Measurements from ENCODE around the gene TMEM125.

Gene TMEM125

DNA sequence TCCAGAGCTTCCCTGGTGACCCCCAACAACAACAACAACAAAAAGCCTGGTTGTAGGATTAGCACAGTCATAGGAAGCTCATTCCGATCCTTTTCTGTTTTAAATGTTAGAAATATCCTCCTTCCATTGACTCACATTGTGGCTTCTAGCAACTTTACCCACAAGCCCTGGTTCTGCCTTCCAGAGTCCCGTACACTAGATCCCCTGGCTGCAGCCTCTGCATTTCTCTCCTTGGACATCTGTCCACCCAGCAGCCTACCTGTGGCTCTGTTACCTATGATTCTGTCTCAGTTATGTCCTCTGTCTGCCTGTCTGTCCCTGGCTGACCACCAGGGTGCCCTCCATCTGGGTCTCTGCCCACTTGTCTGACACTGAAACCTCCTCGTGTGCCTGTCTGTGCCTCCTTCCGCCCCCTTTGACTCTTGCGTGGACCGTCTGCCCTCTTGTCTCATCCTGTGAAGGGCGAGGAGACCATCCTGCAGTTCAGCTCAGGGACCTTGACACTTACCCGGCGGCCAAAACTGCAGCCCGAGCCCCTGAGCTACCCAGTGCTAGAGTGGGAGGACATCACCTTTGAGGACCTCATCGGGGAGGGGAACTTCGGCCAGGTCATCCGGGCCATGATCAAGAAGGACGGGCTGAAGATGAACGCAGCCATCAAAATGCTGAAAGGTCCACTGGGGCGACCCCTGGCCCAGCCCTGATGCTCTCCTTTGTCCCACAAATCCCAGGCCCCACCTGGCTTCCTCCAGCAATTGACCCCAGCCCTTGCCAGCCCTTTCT lies 47.1 kb downstream of the TMEM125 start:
- H4K20me1 ChIP-seq (ENCODE audit: insufficient read depth, low read length), result no peaks in the 10 kb centered on the region
- no peak overlapping the region for H2AFZ ChIP-seq (ENCODE audit: low read length)
- TF ChIP-seq CTCF (IDR thresholded peaks at IDR 0.05; ENCODE audit: low read length) (no peak), EZH2 (IDR thresholded peaks at IDR 0.05; ENCODE audit: borderline replicate concordance, low read length) (no peak)
- H3K4me1 ChIP-seq (ENCODE audit: insufficient read depth, low read length, severe bottlenecking), result no peaks in the 10 kb centered on the region
- H3K27ac ChIP-seq (ENCODE audit: low read depth, low read length, poor library complexity, severe bottlenecking), result no peak overlapping the region
- no peaks in the 10 kb centered on the region for H3K9me2 ChIP-seq (ENCODE audit: low read depth, low read length)
- H3K27me3 ChIP-seq (ENCODE audit: insufficient read depth, low read length), result no peaks in the 10 kb centered on the region
- H3K36me3 ChIP-seq (ENCODE audit: insufficient read depth, low read length), result no peaks in the 10 kb centered on the region
- no peak overlapping the region for H3K9ac ChIP-seq (ENCODE audit: low read length)
- no peak overlapping the region for H3K4me3 ChIP-seq (ENCODE audit: low read depth, low read length, poor library complexity, severe bottlenecking)
- no peak overlapping the region for H3K4me2 ChIP-seq (ENCODE audit: low read length)
- H3F3A ChIP-seq (ENCODE audit: insufficient read depth, low read length), result no peaks in the 10 kb centered on the region
- no peaks in the 10 kb centered on the region for H3K79me2 ChIP-seq (ENCODE audit: insufficient read depth, low read length)
- no peaks in the 10 kb centered on the region for H3K9me3 ChIP-seq (ENCODE audit: low read length)

- Histone ChIP-seq H3K4me1 (ENCODE audit: insufficient read depth, low read length, severe bottlenecking) (no peaks in the 10 kb centered on the region), H3K36me3 (ENCODE audit: insufficient read depth, low read length) (no peaks in the 10 kb centered on the region), H3K9me2 (ENCODE audit: low read depth, low read length) (no peaks in the 10 kb centered on the region), H2AFZ (ENCODE audit: low read length) (no peak overlapping the region), H3K27ac (ENCODE audit: low read depth, low read length, poor library complexity, severe bottlenecking) (no peak overlapping the region), H3K27me3 (ENCODE audit: insufficient read depth, low read length) (no peaks in the 10 kb centered on the region), H3K4me3 (ENCODE audit: low read depth, low read length, poor library complexity, severe bottlenecking) (no peak overlapping the region), H3K9ac (ENCODE audit: low read length) (no peak overlapping the region), H3K79me2 (ENCODE audit: insufficient read depth, low read length) (no peaks in the 10 kb centered on the region), H3F3A (ENCODE audit: insufficient read depth, low read length) (no peaks in the 10 kb centered on the region), H3K9me3 (ENCODE audit: low read length) (no peaks in the 10 kb centered on the region), H3K4me2 (ENCODE audit: low read length) (no peak overlapping the region), H4K20me1 (ENCODE audit: insufficient read depth, low read length) (no peaks in the 10 kb centered on the region)
- no peak for TF ChIP-seq EZH2 (IDR thresholded peaks at IDR 0.05; ENCODE audit: borderline replicate concordance, low read length)
- TF ChIP-seq CTCF (IDR thresholded peaks at IDR 0.05; ENCODE audit: low read length), result no peak
Measured at GRCh38 chr1:43317817-43318471, 48.2 kb downstream of the TMEM125 start.

- no peak overlapping the region for H3K4me3 ChIP-seq (ENCODE audit: low read depth, low read length, poor library complexity, severe bottlenecking)
- no peak overlapping the region for H2AFZ ChIP-seq (ENCODE audit: low read length)
- no peak overlapping the region for H3K4me2 ChIP-seq (ENCODE audit: low read length)
- TF ChIP-seq EZH2 (IDR thresholded peaks at IDR 0.05; ENCODE audit: borderline replicate concordance, low read length) (no peak), CTCF (IDR thresholded peaks at IDR 0.05; ENCODE audit: low read length) (no peak)
- no peaks in the 10 kb centered on the region for H3K4me1 ChIP-seq (ENCODE audit: insufficient read depth, low read length, severe bottlenecking)
- H3K9me2 ChIP-seq (ENCODE audit: low read depth, low read length), result no peaks in the 10 kb centered on the region
- H3F3A ChIP-seq (ENCODE audit: insufficient read depth, low read length), result no peaks in the 10 kb centered on the region
- no peaks in the 10 kb centered on the region for H3K27me3 ChIP-seq (ENCODE audit: insufficient read depth, low read length)
- no peaks in the 10 kb centered on the region for H3K9me3 ChIP-seq (ENCODE audit: low read length)
- no peaks in the 10 kb centered on the region for H3K79me2 ChIP-seq (ENCODE audit: insufficient read depth, low read length)
- H4K20me1 ChIP-seq (ENCODE audit: insufficient read depth, low read length), result no peaks in the 10 kb centered on the region
- H3K9ac ChIP-seq (ENCODE audit: low read length), result no peak overlapping the region
- H3K27ac ChIP-seq (ENCODE audit: low read depth, low read length, poor library complexity, severe bottlenecking), result no peak overlapping the region
- no peaks in the 10 kb centered on the region for H3K36me3 ChIP-seq (ENCODE audit: insufficient read depth, low read length)
Measured at GRCh38 chr1:43318831-43319230, 49.0 kb downstream of the TMEM125 start.

Data from OCI-LY1 (cell line).